ENCODE results near the gene ALOX15B. TPM values are rescaled to one million over a fixed set of nuclear protein-coding genes. Genes with fewer than 3 reads are reported as not detected.

The ALOX15B gene
- polyA plus RNA-seq, 1 of the 3 experiments (the other 2 are of a cell fraction): not detected

DNA sequence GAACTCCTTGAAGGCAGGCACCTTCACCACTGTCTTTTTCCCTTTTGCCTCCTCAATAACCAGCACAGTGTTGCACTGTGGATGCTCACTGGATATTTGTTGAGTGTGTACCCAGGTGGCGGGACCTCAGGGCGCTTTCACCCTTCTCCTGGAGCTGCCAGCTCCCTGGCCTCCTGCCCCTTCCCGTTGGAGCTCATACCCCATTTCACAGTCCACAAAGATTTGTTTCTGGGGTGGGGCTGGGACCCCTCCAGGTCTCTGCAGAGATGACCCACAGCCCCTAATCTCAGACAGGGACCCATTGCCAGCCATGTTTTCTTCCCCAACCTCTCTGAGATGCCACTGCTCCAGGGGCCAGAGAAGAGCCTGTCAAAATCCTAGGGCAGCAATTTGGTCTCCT, 36.2 kb downstream of the ALOX15B start:
- TF ChIP-seq CHD2 (IDR thresholded peaks at IDR 0.05; ENCODE audit: low read length, partially characterized antibody) (no peak), NRF1 (IDR thresholded peaks at IDR 0.05; ENCODE audit: low read depth, low read length) (no peak), YY1 (IDR thresholded peaks at IDR 0.05; ENCODE audit: low read depth) (no peak), EZH2phosphoT487 (IDR thresholded peaks at IDR 0.05; ENCODE audit: borderline replicate concordance, low read depth) (no peak)
- TF ChIP-seq, protein P1, sequence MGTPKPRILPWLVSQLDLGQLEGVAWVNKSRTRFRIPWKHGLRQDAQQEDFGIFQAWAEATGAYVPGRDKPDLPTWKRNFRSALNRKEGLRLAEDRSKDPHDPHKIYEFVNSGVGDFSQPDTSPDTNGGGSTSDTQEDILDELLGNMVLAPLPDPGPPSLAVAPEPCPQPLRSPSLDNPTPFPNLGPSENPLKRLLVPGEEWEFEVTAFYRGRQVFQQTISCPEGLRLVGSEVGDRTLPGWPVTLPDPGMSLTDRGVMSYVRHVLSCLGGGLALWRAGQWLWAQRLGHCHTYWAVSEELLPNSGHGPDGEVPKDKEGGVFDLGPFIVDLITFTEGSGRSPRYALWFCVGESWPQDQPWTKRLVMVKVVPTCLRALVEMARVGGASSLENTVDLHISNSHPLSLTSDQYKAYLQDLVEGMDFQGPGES (IDR thresholded peaks at IDR 0.05; ENCODE audit: low read depth, low read length): no peak
- 74% methylated on average over 3 of the region's 3 CpGs for WGBS (ENCODE audit: low lambda C conversion rate)
- ChIA-PET POLR2A (no interaction called here), CTCF (interaction anchor here (0.6 to 20.8 kb wide), 14 partner anchors 9 to 331 kb away, joined by 3 to 390 read pairs (median 12); partner anchors contain the start of genes ALOX12B and ALOXE3)
- no peaks in the 10 kb centered on the region for H3K9me2 ChIP-seq
- no peaks in the 10 kb centered on the region for H3K36me3 ChIP-seq (replicated peaks in 1 of 2; ENCODE audit: control insufficient read depth in 1 of 2, insufficient read depth in 2 of 2, low read length in 1 of 2)
- no peak overlapping the region for H3K4me2 ChIP-seq
- H3K27me3 ChIP-seq (ENCODE audit: insufficient read depth): peaks cover 60% of the 10 kb centered on the region
- H3K9me3 ChIP-seq: no peaks in the 10 kb centered on the region
- H3F3A ChIP-seq (replicated peaks; ENCODE audit: insufficient read depth): no peaks in the 10 kb centered on the region
- no peaks in the 10 kb centered on the region for H3K79me2 ChIP-seq (ENCODE audit: insufficient read depth)
- H3K9ac ChIP-seq: no peak overlapping the region
- H4K20me1 ChIP-seq (ENCODE audit: insufficient read depth): no peaks in the 10 kb centered on the region
- peaks cover 0 to 14% of the 10 kb centered on the region in 2 experiments; a peak in 1 of 4 replicates for H3K4me1 ChIP-seq (ENCODE audit: control insufficient read depth in 1 of 2, insufficient read depth in 2 of 2, low read depth in 1 of 2, low read length in 1 of 2)
- no peak overlapping the region for H2AFZ ChIP-seq (ENCODE audit: low read depth)
- H3K4me3 ChIP-seq (ENCODE audit: low read depth in 2 of 2, low read length in 1 of 2): no peak overlapping the region
- DNase-seq: no peak
- no peak overlapping the region for H3K27ac ChIP-seq (ENCODE audit: low read depth in 2 of 2, low read length in 1 of 2)

DNA sequence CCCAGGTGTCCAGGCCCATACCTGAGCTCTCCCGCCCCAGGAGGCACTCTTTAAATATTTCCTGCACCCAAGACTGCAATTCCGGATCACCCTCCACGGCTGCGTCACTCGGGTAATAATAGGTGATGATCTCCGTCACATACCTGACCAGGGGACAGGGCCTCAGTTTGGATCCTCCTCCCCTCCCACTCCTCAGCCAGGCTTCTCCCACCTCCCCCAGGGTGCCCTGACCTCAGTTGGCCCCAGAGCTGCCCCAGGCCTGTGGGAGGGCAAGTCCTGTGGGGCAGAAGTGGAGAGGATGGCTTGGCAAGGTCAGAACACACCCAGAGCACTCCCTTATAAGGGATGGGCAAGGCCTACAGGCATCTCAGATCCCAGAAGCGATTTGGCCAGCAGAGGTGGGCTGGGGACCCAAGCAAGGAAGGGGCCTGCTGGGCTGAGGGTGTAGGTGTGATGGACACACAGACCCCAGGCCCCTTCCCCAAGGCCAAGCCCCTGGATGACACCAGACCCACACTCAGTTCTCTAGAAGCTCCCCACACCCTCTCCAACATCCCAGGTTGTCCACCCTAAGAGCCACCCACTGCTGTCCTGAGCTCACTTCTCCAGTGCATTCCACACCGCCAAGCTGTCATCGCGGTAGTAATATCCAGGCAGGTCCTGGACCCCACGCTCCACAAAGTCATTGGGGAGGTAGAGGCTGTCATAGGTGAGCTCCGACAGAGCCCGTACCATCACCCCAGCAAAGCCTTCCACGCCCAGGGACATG, 36.9 kb downstream of the ALOX15B start:
- CTCF ChIA-PET: interaction anchor here (0.6 to 20.8 kb wide), 10 partner anchors 10 to 400 kb away, joined by 3 to 390 read pairs (median 20); partner anchors contain the start of genes ALOX12B and ALOXE3
- TF ChIP-seq RFX5 (IDR thresholded peaks at IDR 0.05; ENCODE audit: low read length): no peak
- TF ChIP-seq TAF1 (IDR thresholded peaks at IDR 0.05; ENCODE audit: borderline replicate concordance, low read depth, low read length): no peak
- no peak for TF ChIP-seq FOXM1 (IDR thresholded peaks at IDR 0.05; ENCODE audit: low read depth)
- TF ChIP-seq, protein P2, sequence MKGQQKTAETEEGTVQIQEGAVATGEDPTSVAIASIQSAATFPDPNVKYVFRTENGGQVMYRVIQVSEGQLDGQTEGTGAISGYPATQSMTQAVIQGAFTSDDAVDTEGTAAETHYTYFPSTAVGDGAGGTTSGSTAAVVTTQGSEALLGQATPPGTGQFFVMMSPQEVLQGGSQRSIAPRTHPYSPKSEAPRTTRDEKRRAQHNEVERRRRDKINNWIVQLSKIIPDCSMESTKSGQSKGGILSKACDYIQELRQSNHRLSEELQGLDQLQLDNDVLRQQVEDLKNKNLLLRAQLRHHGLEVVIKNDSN (IDR thresholded peaks at IDR 0.05; ENCODE audit: borderline replicate concordance, low read depth): no peak
- TF ChIP-seq RXRA (IDR thresholded peaks at IDR 0.05; ENCODE audit: borderline replicate concordance, low read depth): no peak
- TF ChIP-seq MEF2A (IDR thresholded peaks at IDR 0.05; ENCODE audit: borderline replicate concordance, low read depth): no peak
- TF ChIP-seq, protein P3, sequence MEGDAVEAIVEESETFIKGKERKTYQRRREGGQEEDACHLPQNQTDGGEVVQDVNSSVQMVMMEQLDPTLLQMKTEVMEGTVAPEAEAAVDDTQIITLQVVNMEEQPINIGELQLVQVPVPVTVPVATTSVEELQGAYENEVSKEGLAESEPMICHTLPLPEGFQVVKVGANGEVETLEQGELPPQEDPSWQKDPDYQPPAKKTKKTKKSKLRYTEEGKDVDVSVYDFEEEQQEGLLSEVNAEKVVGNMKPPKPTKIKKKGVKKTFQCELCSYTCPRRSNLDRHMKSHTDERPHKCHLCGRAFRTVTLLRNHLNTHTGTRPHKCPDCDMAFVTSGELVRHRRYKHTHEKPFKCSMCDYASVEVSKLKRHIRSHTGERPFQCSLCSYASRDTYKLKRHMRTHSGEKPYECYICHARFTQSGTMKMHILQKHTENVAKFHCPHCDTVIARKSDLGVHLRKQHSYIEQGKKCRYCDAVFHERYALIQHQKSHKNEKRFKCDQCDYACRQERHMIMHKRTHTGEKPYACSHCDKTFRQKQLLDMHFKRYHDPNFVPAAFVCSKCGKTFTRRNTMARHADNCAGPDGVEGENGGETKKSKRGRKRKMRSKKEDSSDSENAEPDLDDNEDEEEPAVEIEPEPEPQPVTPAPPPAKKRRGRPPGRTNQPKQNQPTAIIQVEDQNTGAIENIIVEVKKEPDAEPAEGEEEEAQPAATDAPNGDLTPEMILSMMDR (IDR thresholded peaks at IDR 0.05): no peak

More for the DNA sequence above, 36.9 kb downstream of the ALOX15B start:
- no peak for DNase-seq
- Histone ChIP-seq H3F3A (replicated peaks; ENCODE audit: insufficient read depth) (no peaks in the 10 kb centered on the region), H3K36me3 (replicated peaks in 1 of 2; ENCODE audit: control insufficient read depth in 1 of 2, insufficient read depth in 2 of 2, low read length in 1 of 2) (no peaks in the 10 kb centered on the region), H3K9me3 (no peaks in the 10 kb centered on the region), H3K4me2 (no peak overlapping the region), H3K4me3 (ENCODE audit: low read depth in 2 of 2, low read length in 1 of 2) (no peak overlapping the region), H4K20me1 (ENCODE audit: insufficient read depth) (no peaks in the 10 kb centered on the region), H3K79me2 (ENCODE audit: insufficient read depth) (no peaks in the 10 kb centered on the region), H2AFZ (ENCODE audit: low read depth) (no peak overlapping the region), H3K4me1 (ENCODE audit: control insufficient read depth in 1 of 2, insufficient read depth in 2 of 2, low read depth in 1 of 2, low read length in 1 of 2) (peaks cover 0 to 14% of the 10 kb centered on the region in 2 experiments; a peak in 1 of 4 replicates), H3K27ac (ENCODE audit: low read depth in 2 of 2, low read length in 1 of 2) (no peak overlapping the region), H3K9me2 (no peaks in the 10 kb centered on the region), H3K27me3 (ENCODE audit: insufficient read depth) (peaks cover 56% of the 10 kb centered on the region), H3K9ac (no peak overlapping the region)
- 75% methylated on average over 10 of the region's 14 CpGs for WGBS (ENCODE audit: low lambda C conversion rate)
- POLR2A ChIA-PET: no interaction called here
